Activated B cell treated with CpG ODN at 0.5 μM for 24 hours (primary cell): ENCODE measurements around the gene PLEKHM3. TPM values are rescaled to one million over a fixed set of nuclear protein-coding genes. Genes with fewer than 3 reads are reported as not detected.

ENCODE experiments used
- ATAC-seq: fragments of 200-7000 bp; cut with Tn5 transposase; one replicate; pipeline ENCODE4 v1.10.0; 2021; ENCODE audit warnings: low read depth, mild to moderate bottlenecking, moderate library complexity
- CTCF ChIA-PET: fragments of 350-600 bp; sonication (Branson Sonifier 250); formaldehyde crosslinking; loops from one replicate; lab custom pipeline; 2021; ENCODE audit warnings: antibody characterized with exemption; lab: Charles Lee
- POLR2A ChIA-PET: fragments of 350-600 bp; sonication (Branson Sonifier 250); formaldehyde crosslinking; loops from one replicate; lab custom pipeline; 2021; ENCODE audit warnings: antibody characterized with exemption; lab: Charles Lee
- DNase-seq: peaks from one replicate; pipeline ENCODE4 v3.0.0; 2022
- H3K27ac Mint-ChIP-seq: one replicate; pipeline ENCODE4 v1.8.0; 2020; ENCODE audit warnings: mixed read lengths
- H3K27me3 Mint-ChIP-seq: one replicate; pipeline ENCODE4 v1.8.0; 2021; ENCODE audit warnings: mixed read lengths
- H3K36me3 Mint-ChIP-seq: one replicate; pipeline ENCODE4 v1.8.0; 2021; ENCODE audit warnings: low read depth, mixed read lengths
- H3K4me1 Mint-ChIP-seq: one replicate; pipeline ENCODE4 v1.8.0; 2021; ENCODE audit warnings: mixed read lengths
- H3K4me3 Mint-ChIP-seq: one replicate; pipeline ENCODE4 v1.8.0; 2020; ENCODE audit warnings: mild to moderate bottlenecking, mixed read lengths
- H3K9me3 Mint-ChIP-seq: one replicate; pipeline ENCODE4 v1.8.0; 2020; ENCODE audit warnings: mixed read lengths
- intact Hi-C: fragments of 100-400 bp; cut with micrococcal nuclease; formaldehyde crosslinking; loops from one replicate; pipeline ENCODE4 v1.15.1; 2024
- total RNA-seq: library from RNA; stranded (reverse); gene quantifications from 2 replicates; pipeline ENCODE4 v1.2.3, GENCODE V29; 2022
- TF ChIP-seq, protein P1 (sequence below): fragments of 200-600 bp; IDR thresholded peaks from one replicate; pipeline ENCODE4 v1.8.0; 2022; ENCODE audit warnings: antibody characterized with exemption, mild to moderate bottlenecking

PLEKHM3 gene
- total RNA-seq, 1 donor from 2014 or later = 12.0 TPM

DNA sequence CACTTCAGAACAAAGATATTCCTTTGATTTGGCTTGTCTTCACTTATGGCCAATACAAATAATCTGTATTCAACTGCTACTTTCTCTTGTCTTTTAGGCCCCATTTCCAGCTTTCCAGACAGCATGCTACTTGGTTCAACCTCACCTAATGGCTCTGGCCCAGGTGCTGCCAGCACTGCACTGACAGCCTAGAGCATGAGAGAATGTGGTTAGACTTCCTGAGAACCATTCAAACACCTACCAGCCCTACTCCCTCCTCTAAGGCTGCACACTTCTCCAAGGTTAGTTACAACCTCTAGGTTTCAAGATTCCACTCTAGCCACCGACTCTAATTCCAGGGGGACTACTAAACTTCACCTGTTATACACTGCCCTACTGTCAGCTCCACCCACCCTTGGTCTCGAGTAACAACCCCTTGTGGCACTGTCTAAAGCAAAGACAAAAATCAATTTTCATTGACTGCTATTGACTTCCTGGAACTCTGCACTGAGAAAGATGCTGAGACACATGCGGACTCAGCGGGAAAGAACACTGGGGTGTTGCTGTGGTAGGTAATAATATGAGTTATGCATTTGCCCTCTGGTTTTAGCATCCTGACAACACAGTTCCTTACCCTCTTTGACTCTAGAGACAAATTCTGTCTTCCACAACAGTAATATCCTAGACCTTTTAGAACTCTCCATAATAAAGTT lies 38.2 kb downstream of the PLEKHM3 start:
- DNase-seq (no peak), ATAC-seq (no peak)
- TF ChIP-seq, protein P1, sequence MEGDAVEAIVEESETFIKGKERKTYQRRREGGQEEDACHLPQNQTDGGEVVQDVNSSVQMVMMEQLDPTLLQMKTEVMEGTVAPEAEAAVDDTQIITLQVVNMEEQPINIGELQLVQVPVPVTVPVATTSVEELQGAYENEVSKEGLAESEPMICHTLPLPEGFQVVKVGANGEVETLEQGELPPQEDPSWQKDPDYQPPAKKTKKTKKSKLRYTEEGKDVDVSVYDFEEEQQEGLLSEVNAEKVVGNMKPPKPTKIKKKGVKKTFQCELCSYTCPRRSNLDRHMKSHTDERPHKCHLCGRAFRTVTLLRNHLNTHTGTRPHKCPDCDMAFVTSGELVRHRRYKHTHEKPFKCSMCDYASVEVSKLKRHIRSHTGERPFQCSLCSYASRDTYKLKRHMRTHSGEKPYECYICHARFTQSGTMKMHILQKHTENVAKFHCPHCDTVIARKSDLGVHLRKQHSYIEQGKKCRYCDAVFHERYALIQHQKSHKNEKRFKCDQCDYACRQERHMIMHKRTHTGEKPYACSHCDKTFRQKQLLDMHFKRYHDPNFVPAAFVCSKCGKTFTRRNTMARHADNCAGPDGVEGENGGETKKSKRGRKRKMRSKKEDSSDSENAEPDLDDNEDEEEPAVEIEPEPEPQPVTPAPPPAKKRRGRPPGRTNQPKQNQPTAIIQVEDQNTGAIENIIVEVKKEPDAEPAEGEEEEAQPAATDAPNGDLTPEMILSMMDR = no peak
- no peaks in the 10 kb centered on the region for H3K36me3 Mint-ChIP-seq
- H3K4me1 Mint-ChIP-seq = peaks cover 32% of the 10 kb centered on the region
- H3K27ac Mint-ChIP-seq = no peak overlapping the region
- no peaks in the 10 kb centered on the region for H3K27me3 Mint-ChIP-seq
- no peaks in the 10 kb centered on the region for H3K9me3 Mint-ChIP-seq
- H3K4me3 Mint-ChIP-seq = no peak overlapping the region
- POLR2A ChIA-PET = interaction anchor here (0.7 kb wide), 2 partner anchors 244 to 1810 kb away, joined by 3 to 9 read pairs; no protein-coding TSS in a partner anchor
- CTCF ChIA-PET = no interaction called here
- intact Hi-C loops = loop anchor here (10.0 kb wide), 1 partner anchor 1538 kb away; no protein-coding TSS in a partner anchor

DNA sequence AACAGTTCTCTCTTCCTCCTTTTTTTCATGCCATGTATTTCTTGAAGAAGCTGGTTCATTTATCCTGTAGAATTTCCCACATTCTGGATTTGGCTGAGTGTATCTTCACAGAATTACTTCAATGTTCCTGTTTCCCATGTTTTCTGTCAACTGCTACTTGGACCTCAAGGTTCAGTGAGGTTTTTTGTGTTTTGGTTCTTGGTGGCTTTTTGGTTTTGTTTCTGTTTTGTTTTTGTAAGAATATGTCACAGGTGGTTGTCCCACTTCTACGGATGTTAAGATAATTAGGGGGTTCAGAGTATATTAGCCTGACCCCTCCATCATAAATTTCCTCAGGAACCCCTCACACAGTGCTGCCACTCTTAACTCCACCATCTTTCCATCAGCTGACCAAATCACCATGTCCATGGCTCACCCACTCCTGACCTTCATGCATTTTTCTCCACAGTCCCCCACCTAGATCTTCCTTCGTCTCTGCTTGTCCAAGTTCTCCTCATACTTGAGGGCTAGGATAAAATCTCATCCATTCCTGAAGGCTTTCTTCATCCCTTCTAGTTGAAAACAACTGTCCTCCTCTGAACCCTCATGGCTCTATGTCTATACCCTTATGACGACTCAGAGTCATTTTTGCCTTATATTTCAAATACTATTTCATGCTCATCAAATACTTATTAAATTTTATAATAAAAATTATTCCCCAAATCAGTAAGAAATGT lies 40.4 kb downstream of the PLEKHM3 start:
- ChIA-PET CTCF (no interaction called here), POLR2A (interaction anchor here (0.7 to 1.4 kb wide), 2 partner anchors 193 to 360 kb away, joined by 3 read pairs; partner anchors contain the start of gene METTL21A)
- Mint-ChIP-seq H3K27me3 (no peaks in the 10 kb centered on the region), H3K27ac (peak overlapping the region; percentile 94), H3K4me1 (peaks cover 37% of the 10 kb centered on the region), H3K4me3 (peak overlapping the region; percentile 12), H3K36me3 (no peaks in the 10 kb centered on the region), H3K9me3 (no peaks in the 10 kb centered on the region)
- ATAC-seq (no peak), DNase-seq (no peak)
- intact Hi-C loops = loop anchor here (10.0 kb wide), 1 partner anchor 1540 kb away; no protein-coding TSS in a partner anchor
- TF ChIP-seq, protein P1 = no peak

DNA sequence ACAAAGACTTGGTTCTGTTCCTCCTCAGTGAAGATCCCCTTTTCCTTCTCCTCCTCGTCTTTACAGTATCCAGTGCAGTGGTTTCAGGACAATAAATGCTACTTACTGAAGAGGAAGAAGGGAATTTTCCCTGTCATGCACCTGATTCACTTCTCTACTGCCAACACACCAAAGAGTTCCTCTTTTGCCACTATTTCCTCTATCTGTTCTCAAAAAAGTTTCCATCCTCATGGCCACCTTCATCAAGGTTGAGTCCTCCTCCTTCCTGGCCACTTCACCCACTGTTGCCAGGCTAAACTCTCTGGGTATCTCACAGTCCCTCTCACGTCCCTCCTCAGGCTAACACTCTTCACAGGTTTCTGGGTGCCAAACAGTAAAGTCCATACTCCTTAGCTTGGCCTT lies 41.7 kb downstream of the PLEKHM3 start:
- no peaks in the 10 kb centered on the region for H3K36me3 Mint-ChIP-seq
- peaks cover 37% of the 10 kb centered on the region for H3K4me1 Mint-ChIP-seq
- DNase-seq (peak; percentile 23), ATAC-seq (peak; percentile 88)
- H3K27ac Mint-ChIP-seq = peak overlapping the region; percentile 94
- POLR2A ChIA-PET = interaction anchor here (0.7 to 1.4 kb wide), 2 partner anchors 131 to 358 kb away, joined by 3 read pairs; partner anchors contain the start of gene METTL21A
- no peaks in the 10 kb centered on the region for H3K9me3 Mint-ChIP-seq
- TF ChIP-seq, protein P1 = no peak
- CTCF ChIA-PET = no interaction called here
- intact Hi-C loops = loop anchor here (1.0 to 10.0 kb wide), 5 partner anchors 10 to 1541 kb away; partner anchors contain the start of genes FASTKD2, FZD5, MDH1B and PLEKHM3
- H3K4me3 Mint-ChIP-seq = peak overlapping the region; percentile 70
- H3K27me3 Mint-ChIP-seq = no peaks in the 10 kb centered on the region

DNA sequence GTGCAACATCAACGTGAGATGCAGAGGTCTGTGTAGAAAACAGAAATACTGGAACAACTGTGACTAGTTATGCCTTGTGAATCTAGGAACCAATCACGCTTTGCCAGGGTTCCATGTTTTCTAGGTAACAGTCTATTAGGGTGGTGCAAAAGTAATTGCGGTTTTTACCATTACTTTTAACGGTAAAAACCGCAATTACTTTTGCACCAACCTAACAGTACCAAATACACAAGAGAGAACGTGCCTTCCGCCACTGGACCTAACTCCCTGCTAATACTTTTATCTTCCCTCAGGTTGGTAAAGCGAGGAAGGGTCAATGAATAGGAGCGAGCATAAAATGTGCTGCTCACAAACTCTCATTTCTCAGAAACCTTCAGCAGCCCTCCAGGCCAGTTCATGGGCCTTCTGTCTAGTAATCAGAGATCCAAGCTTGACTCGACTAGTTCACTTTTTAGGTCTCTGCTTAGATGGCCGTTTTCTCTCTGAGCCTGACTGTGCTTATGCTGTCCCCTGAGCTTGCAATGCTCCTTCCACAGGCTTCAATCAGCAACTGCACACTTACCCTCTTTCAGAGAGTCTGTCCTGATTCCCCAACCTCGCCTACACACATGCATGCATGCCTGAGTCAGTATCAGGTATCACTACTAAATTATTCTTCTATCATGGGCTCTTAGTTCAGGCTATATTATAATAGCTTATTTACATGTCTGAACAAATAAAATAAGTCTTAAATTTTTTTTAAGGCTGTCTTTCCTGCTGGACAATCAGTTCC lies 47.0 kb downstream of the PLEKHM3 start:
- H3K27ac Mint-ChIP-seq = no peak overlapping the region
- no peak for ATAC-seq
- ChIA-PET POLR2A (no interaction called here), CTCF (no interaction called here)
- H3K9me3 Mint-ChIP-seq = no peaks in the 10 kb centered on the region
- H3K36me3 Mint-ChIP-seq = peaks cover 15% of the 10 kb centered on the region
- H3K27me3 Mint-ChIP-seq = no peaks in the 10 kb centered on the region
- peaks cover 16% of the 10 kb centered on the region for H3K4me1 Mint-ChIP-seq
- no peak overlapping the region for H3K4me3 Mint-ChIP-seq
- TF ChIP-seq, protein P1 = no peak
- intact Hi-C loops = no loop called here
- no peak for DNase-seq
